Trophoblast cell (in vitro differentiated cells and primary cell): ENCODE data around the gene SHROOM2.

Experiments
- DNase-seq, 2 donors: peaks; one replicate each; pipeline ENCODE4 v3.0.0-alpha.2; 2016
- H2AFZ ChIP-seq: 2 replicates; pipeline ENCODE4 v1.6.1; 2013; ENCODE audit warnings: low read length, moderate library complexity, mild to moderate bottlenecking; ENCODE audit not compliant: insufficient read depth, poor library complexity
- H2AK5ac ChIP-seq: 2 replicates; pipeline ENCODE4 v1.6.1; 2013; ENCODE audit warnings: mild to moderate bottlenecking, low read length
- H2BK120ac ChIP-seq: 2 replicates; pipeline ENCODE4 v1.6.1; 2013; ENCODE audit warnings: low read length, mild to moderate bottlenecking, moderate library complexity; ENCODE audit not compliant: insufficient read depth, poor library complexity
- H2BK12ac ChIP-seq: 2 replicates; pipeline ENCODE4 v1.6.1; 2013; ENCODE audit warnings: mild to moderate bottlenecking, low read length, moderate library complexity
- H2BK5ac ChIP-seq: 2 replicates; pipeline ENCODE4 v1.6.1; 2013; ENCODE audit warnings: low read length, low read depth, moderate library complexity, mild to moderate bottlenecking; ENCODE audit not compliant: poor library complexity
- H3K14ac ChIP-seq: 2 replicates; pipeline ENCODE4 v1.6.1; 2013; ENCODE audit warnings: mild to moderate bottlenecking, low read length
- H3K18ac ChIP-seq: 2 replicates; pipeline ENCODE4 v1.6.1; 2013; ENCODE audit warnings: mild to moderate bottlenecking, low read length
- H3K23ac ChIP-seq: 2 replicates; pipeline ENCODE4 v1.6.1; 2013; ENCODE audit warnings: low read length
- H3K27ac ChIP-seq: 2 replicates; pipeline ENCODE4 v1.5.1; 2013; ENCODE audit warnings: low read depth, mild to moderate bottlenecking, inconsistent platforms, low read length, moderate library complexity
- H3K27me3 ChIP-seq: 2 replicates; pipeline ENCODE4 v1.6.1; 2013; ENCODE audit warnings: inconsistent platforms, mild to moderate bottlenecking, low read length, moderate library complexity; ENCODE audit not compliant: insufficient read depth
- H3K36me3 ChIP-seq, 2 experiments: 1 replicate in 1 of 2; 2 replicates in 1 of 2; pipeline ENCODE4 v1.6.1; 2013; ENCODE audit warnings: low read length in 2 of 2, mild to moderate bottlenecking in 2 of 2, moderate library complexity in 1 of 2; ENCODE audit not compliant: insufficient read depth in 2 of 2, control insufficient read depth in 1 of 2
- H3K4ac ChIP-seq: 2 replicates; pipeline ENCODE4 v1.6.1; 2013; ENCODE audit warnings: low read depth, mild to moderate bottlenecking, low read length, moderate library complexity
- H3K4me1 ChIP-seq, 2 experiments: 1 replicate in 1 of 2; 2 replicates in 1 of 2; pipeline ENCODE4 v1.6.1; 2013; ENCODE audit warnings: low read length in 2 of 2, mild to moderate bottlenecking in 2 of 2, moderate library complexity in 1 of 2; ENCODE audit not compliant: insufficient read depth in 2 of 2, control insufficient read depth in 1 of 2
- H3K4me2 ChIP-seq: 2 replicates; pipeline ENCODE4 v1.6.1; 2013; ENCODE audit warnings: inconsistent platforms, mild to moderate bottlenecking, low read length, moderate library complexity
- H3K4me3 ChIP-seq: 2 replicates; pipeline ENCODE4 v1.5.1; 2013; ENCODE audit warnings: mild to moderate bottlenecking, low read depth, low read length, inconsistent platforms
- H3K79me1 ChIP-seq: one replicate; pipeline ENCODE4 v1.6.1; 2013; ENCODE audit warnings: low read length
- H3K79me2 ChIP-seq: 2 replicates; pipeline ENCODE4 v1.6.1; 2013; ENCODE audit warnings: low read length, mild to moderate bottlenecking; ENCODE audit not compliant: control insufficient read depth, insufficient read depth, poor library complexity
- H3K9ac ChIP-seq: 2 replicates; pipeline ENCODE4 v1.6.1; 2013; ENCODE audit warnings: mild to moderate bottlenecking, low read length
- H3K9me3 ChIP-seq: 2 replicates; pipeline ENCODE4 v1.6.1; 2013; ENCODE audit warnings: low read depth, mild to moderate bottlenecking, control low read depth, inconsistent platforms, low read length; ENCODE audit not compliant: insufficient read depth
- H4K12ac ChIP-seq: 2 replicates; pipeline ENCODE4 v1.6.1; 2013; ENCODE audit warnings: low read depth, mild to moderate bottlenecking, low read length, moderate library complexity
- H4K8ac ChIP-seq: 2 replicates; pipeline ENCODE4 v1.6.1; 2013; ENCODE audit warnings: low read depth, mild to moderate bottlenecking, low read length, moderate library complexity
- H4K91ac ChIP-seq: one replicate; pipeline ENCODE4 v1.6.1; 2013; ENCODE audit warnings: low read depth, mild to moderate bottlenecking, low read length, moderate library complexity
- WGBS: extraction: QIAGEN DNeasy Blood & Tissue Kit; methylation state at CpG from one replicate; pipeline ENCODE4 v1.1.7; 2013; ENCODE audit warnings: missing lambda C conversion rate; ENCODE audit not compliant: insufficient read length, insufficient coverage; ENCODE audit errors: extremely low coverage; 5-methylcytosine and 5-hydroxymethylcytosine counted together

The SHROOM2 gene

DNA sequence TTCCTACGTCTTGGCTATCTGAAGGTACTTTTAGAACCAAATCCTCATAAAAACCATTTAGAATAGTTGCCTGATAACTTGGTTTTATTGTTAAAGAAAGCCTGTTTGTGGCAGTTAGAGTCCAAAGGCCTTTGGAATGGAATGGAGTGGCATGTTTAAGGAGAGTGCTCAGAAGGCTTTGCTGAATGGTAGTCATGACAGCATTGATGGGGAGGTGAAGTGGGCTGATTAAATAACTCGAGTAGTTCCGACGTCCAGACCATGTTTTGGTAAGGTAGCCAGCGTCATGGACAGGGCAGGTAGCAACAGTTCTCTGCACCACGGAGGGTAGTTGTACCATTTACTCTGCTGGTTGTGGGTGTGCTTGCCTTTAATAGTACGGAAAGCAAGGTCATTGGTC, 94.6 kb downstream of the SHROOM2 start:
- no peak overlapping the region for H3K27ac ChIP-seq
- H3K9ac ChIP-seq = no peak overlapping the region
- H4K91ac ChIP-seq = no peak overlapping the region
- no CpG with 5 or more reads among the region's 7 CpGs for WGBS
- H3K4me2 ChIP-seq = no peak overlapping the region
- no peak overlapping the region for H4K8ac ChIP-seq
- no peak overlapping the region for H3K23ac ChIP-seq
- H3K14ac ChIP-seq = no peak overlapping the region
- H2BK120ac ChIP-seq = no peak overlapping the region
- no peak overlapping the region for H2AK5ac ChIP-seq
- H3K18ac ChIP-seq = no peak overlapping the region
- H2AFZ ChIP-seq = no peak overlapping the region
- no peak for DNase-seq
- peaks cover 6 to 23% of the 10 kb centered on the region in 2 experiments for H3K4me1 ChIP-seq
- H3K79me1 ChIP-seq = peaks cover 6% of the 10 kb centered on the region
- no peak overlapping the region for H4K12ac ChIP-seq
- no peak overlapping the region for H2BK5ac ChIP-seq
- H3K4ac ChIP-seq = no peak overlapping the region
- no peaks in the 10 kb centered on the region for H3K27me3 ChIP-seq
- H3K9me3 ChIP-seq = no peaks in the 10 kb centered on the region
- H3K36me3 ChIP-seq = peaks cover 6 to 7% of the 10 kb centered on the region in 2 experiments
- H3K4me3 ChIP-seq = no peak overlapping the region
- no peak overlapping the region for H2BK12ac ChIP-seq
- peaks cover 8% of the 10 kb centered on the region for H3K79me2 ChIP-seq

DNA sequence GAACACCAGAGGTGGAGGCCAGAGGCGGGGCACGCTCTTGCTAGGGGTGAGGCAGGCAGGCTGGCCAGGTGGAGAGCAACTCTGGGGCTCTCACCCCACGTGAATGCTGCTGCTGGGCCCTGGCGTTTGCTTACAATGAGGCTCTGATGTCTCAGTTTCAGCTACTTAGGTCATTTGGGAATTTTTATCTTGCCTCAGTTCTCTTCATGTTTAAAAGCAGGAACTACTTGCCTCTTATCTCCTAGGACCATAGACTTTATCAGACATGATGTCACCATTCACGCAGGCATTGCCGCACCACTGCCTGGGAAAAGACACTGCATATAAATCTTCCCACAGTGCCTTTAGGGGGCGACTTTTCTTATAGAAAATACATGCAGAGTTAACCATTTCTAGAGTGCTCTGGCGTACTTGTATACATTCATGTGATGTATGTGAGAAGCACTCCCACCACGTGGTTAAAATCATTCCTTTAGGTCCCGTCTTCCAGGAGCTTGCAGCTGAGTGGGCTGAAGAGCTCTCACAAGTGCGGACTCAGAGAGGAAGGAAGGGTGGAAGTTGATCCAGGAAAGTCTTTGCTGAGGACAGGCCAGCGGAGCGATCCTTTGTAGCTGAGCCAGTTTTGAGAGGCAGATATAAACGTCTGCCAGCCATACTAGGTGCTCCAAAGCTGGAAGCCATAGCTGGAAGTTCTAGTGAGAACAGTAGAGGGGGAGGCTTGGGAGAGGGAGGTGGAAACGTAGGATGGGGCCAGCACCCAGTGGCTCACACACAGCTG, 96.6 kb downstream of the SHROOM2 start:
- H2BK12ac ChIP-seq = peak overlapping the region; percentile 49
- H3K23ac ChIP-seq = no peak overlapping the region
- H3K79me1 ChIP-seq = peaks cover 5% of the 10 kb centered on the region
- H3K9me3 ChIP-seq = no peaks in the 10 kb centered on the region
- H2BK120ac ChIP-seq = peak overlapping the region; percentile 60
- no peak overlapping the region for H4K91ac ChIP-seq
- H2BK5ac ChIP-seq = peak overlapping the region; percentile 63
- no peak overlapping the region for H3K4me3 ChIP-seq
- H2AK5ac ChIP-seq = no peak overlapping the region
- H3K14ac ChIP-seq = peak overlapping the region; percentile 79
- peaks cover 8% of the 10 kb centered on the region for H3K79me2 ChIP-seq
- peak overlapping the region; percentile 79 for H3K4ac ChIP-seq
- no peaks in the 10 kb centered on the region for H3K27me3 ChIP-seq
- H4K12ac ChIP-seq = no peak overlapping the region
- peak overlapping the region; percentile 75 for H3K18ac ChIP-seq
- WGBS = no CpG with 5 or more reads among the region's 15 CpGs
- H3K4me2 ChIP-seq = no peak overlapping the region
- H3K36me3 ChIP-seq = peaks cover 9% of the 10 kb centered on the region in 2 experiments
- peak overlapping the region; percentile 41 for H3K27ac ChIP-seq
- H3K9ac ChIP-seq = no peak overlapping the region
- H4K8ac ChIP-seq = peak overlapping the region; percentile 47
- H3K4me1 ChIP-seq = peaks cover 6 to 16% of the 10 kb centered on the region in 2 experiments
- H2AFZ ChIP-seq = no peak overlapping the region
- peak; percentile 21 to 57 for DNase-seq

DNA sequence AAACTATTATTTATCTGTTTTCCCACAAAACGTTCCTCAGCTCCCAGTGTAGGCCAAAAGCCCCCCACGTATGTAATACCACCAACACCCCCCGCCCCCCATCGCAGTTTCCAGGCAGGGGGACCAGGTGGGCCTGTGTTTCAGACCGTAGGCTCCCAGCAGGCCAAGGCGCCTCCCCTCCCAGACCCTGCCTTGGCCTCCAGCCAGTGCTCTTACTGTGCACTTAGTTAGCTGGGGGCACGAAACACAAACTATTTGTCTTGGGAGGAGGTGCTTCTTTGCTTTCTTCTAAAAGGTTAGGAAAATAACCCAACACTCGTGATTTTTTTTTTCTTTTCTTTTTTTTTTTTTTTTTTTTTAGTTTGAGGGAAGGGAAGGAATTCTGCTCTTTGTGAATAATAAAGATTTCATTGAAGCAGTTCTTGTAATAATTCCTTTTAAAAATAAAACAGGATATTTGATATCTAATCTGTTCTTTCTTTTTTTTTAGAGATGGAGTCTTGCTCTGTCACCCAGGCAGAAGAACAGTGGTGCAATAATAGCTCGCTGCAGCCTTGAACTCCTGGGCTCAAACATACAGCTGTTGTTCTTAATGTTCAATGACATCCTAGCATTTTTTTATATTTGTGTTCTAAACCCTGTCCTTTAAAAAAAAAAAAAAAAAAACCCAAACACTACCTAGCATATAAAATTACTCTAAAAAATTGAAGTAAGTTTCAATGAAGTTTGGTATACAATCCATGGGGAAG, 98.0 kb downstream of the SHROOM2 start:
- H2BK12ac ChIP-seq = no peak overlapping the region
- no peak overlapping the region for H4K12ac ChIP-seq
- no peak overlapping the region for H4K91ac ChIP-seq
- H2BK5ac ChIP-seq = no peak overlapping the region
- H2BK120ac ChIP-seq = no peak overlapping the region
- H4K8ac ChIP-seq = no peak overlapping the region
- DNase-seq = no peak
- no peak overlapping the region for H2AFZ ChIP-seq
- H3K27ac ChIP-seq = no peak overlapping the region
- H2AK5ac ChIP-seq = no peak overlapping the region
- no peak overlapping the region for H3K4me3 ChIP-seq
- peaks cover 9 to 10% of the 10 kb centered on the region in 2 experiments for H3K36me3 ChIP-seq
- H3K79me1 ChIP-seq = peaks cover 5% of the 10 kb centered on the region
- H3K9me3 ChIP-seq = no peaks in the 10 kb centered on the region
- H3K4me1 ChIP-seq = peaks cover 6 to 16% of the 10 kb centered on the region in 2 experiments
- no CpG with 5 or more reads among the region's 9 CpGs for WGBS
- no peak overlapping the region for H3K23ac ChIP-seq
- H3K4me2 ChIP-seq = no peak overlapping the region
- no peaks in the 10 kb centered on the region for H3K27me3 ChIP-seq
- no peak overlapping the region for H3K18ac ChIP-seq
- no peak overlapping the region for H3K4ac ChIP-seq
- peaks cover 8% of the 10 kb centered on the region for H3K79me2 ChIP-seq
- no peak overlapping the region for H3K9ac ChIP-seq
- no peak overlapping the region for H3K14ac ChIP-seq

DNA sequence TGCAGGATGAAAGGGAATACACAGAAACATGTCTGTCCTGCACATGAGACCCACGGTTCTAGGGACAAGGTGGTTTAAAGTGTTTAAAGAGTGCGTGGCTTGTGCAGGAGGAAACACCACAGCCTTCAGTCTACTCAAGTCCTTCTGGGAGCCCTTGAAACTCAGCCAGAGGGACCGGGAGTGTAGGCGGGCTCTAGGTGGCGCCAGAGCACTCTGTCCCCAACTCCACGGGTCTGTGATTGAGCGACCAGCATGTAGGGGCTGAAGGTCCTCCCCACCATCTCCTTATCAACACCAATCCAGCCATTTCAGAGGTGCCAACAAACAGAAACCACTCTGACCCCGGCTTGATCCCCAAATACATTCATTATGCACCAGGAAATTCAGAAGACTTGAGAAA, 98.9 kb downstream of the SHROOM2 start:
- WGBS = no CpG with 5 or more reads among the region's 8 CpGs
- no peak overlapping the region for H2BK5ac ChIP-seq
- H3K79me1 ChIP-seq = peaks cover 5% of the 10 kb centered on the region
- no peak overlapping the region for H2AFZ ChIP-seq
- H3K4me1 ChIP-seq = peaks cover 6 to 16% of the 10 kb centered on the region in 2 experiments
- no peaks in the 10 kb centered on the region for H3K27me3 ChIP-seq
- H3K14ac ChIP-seq = no peak overlapping the region
- H3K36me3 ChIP-seq = peaks cover 7 to 12% of the 10 kb centered on the region in 2 experiments
- H3K23ac ChIP-seq = no peak overlapping the region
- H3K4me2 ChIP-seq = no peak overlapping the region
- H3K18ac ChIP-seq = no peak overlapping the region
- no peak overlapping the region for H3K9ac ChIP-seq
- H2BK12ac ChIP-seq = no peak overlapping the region
- H3K9me3 ChIP-seq = no peaks in the 10 kb centered on the region
- no peak overlapping the region for H3K4me3 ChIP-seq
- no peak overlapping the region for H4K8ac ChIP-seq
- H3K4ac ChIP-seq = no peak overlapping the region
- H3K79me2 ChIP-seq = peaks cover 5% of the 10 kb centered on the region
- no peak overlapping the region for H2BK120ac ChIP-seq
- peak; percentile 54 to 69 for DNase-seq
- no peak overlapping the region for H2AK5ac ChIP-seq
- no peak overlapping the region for H4K12ac ChIP-seq
- no peak overlapping the region for H3K27ac ChIP-seq
- no peak overlapping the region for H4K91ac ChIP-seq
